ENCODE results near the gene TUBG2. TPM values are rescaled to one million over a fixed set of nuclear protein-coding genes. Genes with fewer than 3 reads are reported as not detected.
A peak's percentile ranks its signal among the peaks of the same experiment; 100 is the strongest.

The TUBG2 gene
- total RNA-seq, 4 donors from 2014 or later: 25.3 to 40.2 (median 38.1) TPM

GRCh38 chr17:42694524-42694923 is 35.4 kb downstream of the TUBG2 start:
- H3K9me3 ChIP-seq: no peaks in the 10 kb centered on the region
- H3K27me3 ChIP-seq: no peaks in the 10 kb centered on the region
- intact Hi-C loops (cut with DNase I): no loop called here
- 86% methylated on average over 3 of the region's 3 CpGs for WGBS
- H3K4me3 ChIP-seq: no peak overlapping the region
- H3K4me1 ChIP-seq: peaks cover 9 to 11% (median 10%) of the 10 kb centered on the region in 4 donors
- no peak for TF ChIP-seq EP300 (IDR thresholded peaks at IDR 0.05)
- no peak for TF ChIP-seq CTCF (IDR thresholded peaks at IDR 0.05)
- TF ChIP-seq POLR2AphosphoS5 (IDR thresholded peaks at IDR 0.05): no peak
- no peak for TF ChIP-seq POLR2A (IDR thresholded peaks at IDR 0.05; ENCODE audit: low read depth)
- H3K36me3 ChIP-seq: peaks cover 4 to 98% (median 71%) of the 10 kb centered on the region in 4 donors
- no peak overlapping the region for H3K27ac ChIP-seq (replicated peaks in 1 of 4)
- no peak for DNase-seq (ENCODE audit: extremely low spot score)

GRCh38 chr17:42695500-42695899 is 36.4 kb downstream of the TUBG2 start:
- intact Hi-C loops (cut with DNase I): no loop called here
- WGBS: 86% methylated on average over 6 of the region's 20 CpGs
- no peak for DNase-seq (ENCODE audit: extremely low spot score)
- H3K27ac ChIP-seq (replicated peaks in 1 of 4): no peak overlapping the region
- no peak for TF ChIP-seq POLR2AphosphoS5 (IDR thresholded peaks at IDR 0.05)
- TF ChIP-seq CTCF (IDR thresholded peaks at IDR 0.05): no peak
- TF ChIP-seq POLR2A (IDR thresholded peaks at IDR 0.05; ENCODE audit: low read depth): no peak
- TF ChIP-seq EP300 (IDR thresholded peaks at IDR 0.05): no peak
- H3K36me3 ChIP-seq: peaks cover 4 to 98% (median 77%) of the 10 kb centered on the region in 4 donors
- H3K4me1 ChIP-seq: peaks cover 9 to 14% (median 13%) of the 10 kb centered on the region in 4 donors
- no peaks in the 10 kb centered on the region for H3K9me3 ChIP-seq
- H3K4me3 ChIP-seq: no peak overlapping the region
- no peaks in the 10 kb centered on the region for H3K27me3 ChIP-seq

GRCh38 chr17:42697108-42697811 is 38.2 kb downstream of the TUBG2 start:
- intact Hi-C loops (cut with DNase I): no loop called here
- peaks cover 6 to 98% (median 78%) of the 10 kb centered on the region in 4 donors for H3K36me3 ChIP-seq
- no peaks in the 10 kb centered on the region for H3K27me3 ChIP-seq
- 93% methylated on average over 19 of the region's 19 CpGs for WGBS
- peaks cover 9 to 14% (median 13%) of the 10 kb centered on the region in 4 donors for H3K4me1 ChIP-seq
- H3K27ac ChIP-seq (replicated peaks in 1 of 4): no peak overlapping the region
- no peak overlapping the region for H3K4me3 ChIP-seq
- TF ChIP-seq POLR2A (IDR thresholded peaks at IDR 0.05; ENCODE audit: low read depth) (no peak), CTCF (IDR thresholded peaks at IDR 0.05) (no peak), EP300 (IDR thresholded peaks at IDR 0.05) (no peak), POLR2AphosphoS5 (IDR thresholded peaks at IDR 0.05) (no peak)
- no peaks in the 10 kb centered on the region for H3K9me3 ChIP-seq
- DNase-seq (ENCODE audit: extremely low spot score): no peak

- no peaks in the 10 kb centered on the region for H3K9me3 ChIP-seq
- peaks cover 9 to 14% (median 13%) of the 10 kb centered on the region in 4 donors for H3K4me1 ChIP-seq
- H3K27ac ChIP-seq (replicated peaks in 1 of 4): peak overlapping the region in 3 of 4 donors; percentile 12 to 57 (median 40)
- no peaks in the 10 kb centered on the region for H3K27me3 ChIP-seq
- H3K4me3 ChIP-seq: no peak overlapping the region
- TF ChIP-seq POLR2A (IDR thresholded peaks at IDR 0.05; ENCODE audit: low read depth) (no peak), POLR2AphosphoS5 (IDR thresholded peaks at IDR 0.05) (no peak), EP300 (IDR thresholded peaks at IDR 0.05) (no peak), CTCF (IDR thresholded peaks at IDR 0.05) (no peak)
- 20% methylated on average over 2 of the region's 2 CpGs for WGBS
- H3K36me3 ChIP-seq: peaks cover 22 to 98% (median 83%) of the 10 kb centered on the region in 4 donors
- intact Hi-C loops (cut with DNase I): no loop called here
- DNase-seq (ENCODE audit: extremely low spot score): no peak
Observed at GRCh38 chr17:42698736-42699414, 39.8 kb downstream of the TUBG2 start.

All from esophagus muscularis mucosa (tissue), 4 donors.